GM10266 (cell line): ENCODE measurements around the gene LARP4B.
A peak's percentile ranks its signal among the peaks of the same experiment; 100 is the strongest.
"Not testable (repeated sequence)": the region's sequence is repeated elsewhere in the genome, so short reads cannot be mapped to it uniquely, and the experiment has no call there.

Experiments used
- DNase-seq: peaks from one replicate; pipeline ENCODE4 v3.0.0; 2012; ENCODE audit errors: extremely low spot score
- TF ChIP-seq, protein P1 (sequence below): IDR thresholded peaks from 2 replicates; pipeline ENCODE4 v1.5.1; 2012; ENCODE audit warnings: mild to moderate bottlenecking, low read depth; ENCODE audit not compliant: control insufficient read depth, insufficient read depth; ENCODE audit errors: missing control alignments

The LARP4B gene

DNA sequence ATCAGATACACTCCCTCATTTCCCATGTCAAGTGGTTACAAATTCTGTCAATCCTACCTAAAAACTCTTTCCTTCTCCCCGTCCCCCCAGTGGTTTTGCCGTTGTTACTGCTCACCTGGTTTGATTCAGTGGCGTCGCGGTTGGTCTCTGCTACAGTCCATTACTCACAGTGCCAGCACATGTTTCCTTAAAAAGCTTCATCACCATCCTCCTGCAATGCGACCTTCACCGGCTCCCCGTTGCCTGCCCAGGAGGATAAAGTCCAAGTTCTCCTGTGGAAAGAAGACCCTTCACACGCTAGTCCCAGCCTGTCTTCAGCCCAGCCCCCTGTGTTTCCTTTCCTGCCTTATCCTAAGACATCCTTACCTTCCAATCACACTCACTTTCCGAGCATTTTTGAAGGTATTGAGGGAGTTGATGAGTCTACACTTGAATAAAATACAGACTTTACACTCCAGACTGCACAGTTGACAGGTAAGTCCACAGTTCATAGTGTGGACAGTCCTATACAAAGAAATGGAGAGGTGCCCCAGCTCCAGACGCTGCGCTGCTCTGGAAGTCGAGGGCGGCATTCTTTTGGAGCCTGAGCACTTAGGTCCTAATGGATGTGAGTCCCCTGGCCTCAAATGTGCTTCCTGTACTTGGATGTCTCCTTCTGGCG, 3.4 kb upstream of the LARP4B start:
- DNase-seq, result no peak
- TF ChIP-seq, protein P1, sequence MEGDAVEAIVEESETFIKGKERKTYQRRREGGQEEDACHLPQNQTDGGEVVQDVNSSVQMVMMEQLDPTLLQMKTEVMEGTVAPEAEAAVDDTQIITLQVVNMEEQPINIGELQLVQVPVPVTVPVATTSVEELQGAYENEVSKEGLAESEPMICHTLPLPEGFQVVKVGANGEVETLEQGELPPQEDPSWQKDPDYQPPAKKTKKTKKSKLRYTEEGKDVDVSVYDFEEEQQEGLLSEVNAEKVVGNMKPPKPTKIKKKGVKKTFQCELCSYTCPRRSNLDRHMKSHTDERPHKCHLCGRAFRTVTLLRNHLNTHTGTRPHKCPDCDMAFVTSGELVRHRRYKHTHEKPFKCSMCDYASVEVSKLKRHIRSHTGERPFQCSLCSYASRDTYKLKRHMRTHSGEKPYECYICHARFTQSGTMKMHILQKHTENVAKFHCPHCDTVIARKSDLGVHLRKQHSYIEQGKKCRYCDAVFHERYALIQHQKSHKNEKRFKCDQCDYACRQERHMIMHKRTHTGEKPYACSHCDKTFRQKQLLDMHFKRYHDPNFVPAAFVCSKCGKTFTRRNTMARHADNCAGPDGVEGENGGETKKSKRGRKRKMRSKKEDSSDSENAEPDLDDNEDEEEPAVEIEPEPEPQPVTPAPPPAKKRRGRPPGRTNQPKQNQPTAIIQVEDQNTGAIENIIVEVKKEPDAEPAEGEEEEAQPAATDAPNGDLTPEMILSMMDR, result no peak

DNA sequence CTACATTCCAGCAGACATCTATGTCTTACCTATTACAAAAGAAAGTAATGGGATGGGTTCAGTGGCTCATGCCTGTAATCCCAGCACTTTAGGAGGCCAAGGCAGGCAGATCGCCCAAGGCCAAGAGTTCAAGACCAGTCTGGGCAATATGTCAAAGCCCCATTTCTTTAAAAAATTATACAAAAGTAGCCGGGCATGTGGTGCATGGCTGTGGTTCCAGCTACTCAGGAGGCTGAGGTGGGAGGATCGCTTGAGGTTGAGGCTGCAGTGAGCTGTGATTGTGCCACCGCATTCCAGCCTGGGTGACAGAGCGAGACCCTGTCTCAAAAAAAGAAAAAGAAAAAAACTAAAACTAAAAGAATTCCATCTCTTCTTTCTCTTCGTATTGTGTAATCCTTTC, 2.7 kb upstream of the LARP4B start:
- DNase-seq, result not testable (repeated sequence)

DNA sequence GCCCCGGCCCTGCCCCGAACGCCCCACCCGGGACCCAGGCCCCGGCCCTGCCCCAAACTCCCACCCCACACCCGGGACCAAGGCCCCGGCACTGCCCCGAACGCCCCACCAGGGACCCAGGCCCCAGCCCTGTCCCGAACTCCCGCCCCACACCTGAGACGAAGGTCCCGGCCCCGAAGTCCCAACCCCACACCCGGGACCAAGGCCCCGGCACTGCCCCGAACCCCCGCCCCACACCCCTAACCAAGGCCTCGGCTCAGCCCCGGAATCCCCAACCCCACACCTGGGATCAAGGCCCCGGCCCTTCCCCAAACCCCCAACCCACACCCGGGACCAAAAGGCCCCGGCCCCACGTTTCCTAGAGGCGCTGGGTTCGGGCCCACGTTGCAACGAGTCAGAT, 1.1 kb upstream of the LARP4B start:
- no peak for DNase-seq

DNA sequence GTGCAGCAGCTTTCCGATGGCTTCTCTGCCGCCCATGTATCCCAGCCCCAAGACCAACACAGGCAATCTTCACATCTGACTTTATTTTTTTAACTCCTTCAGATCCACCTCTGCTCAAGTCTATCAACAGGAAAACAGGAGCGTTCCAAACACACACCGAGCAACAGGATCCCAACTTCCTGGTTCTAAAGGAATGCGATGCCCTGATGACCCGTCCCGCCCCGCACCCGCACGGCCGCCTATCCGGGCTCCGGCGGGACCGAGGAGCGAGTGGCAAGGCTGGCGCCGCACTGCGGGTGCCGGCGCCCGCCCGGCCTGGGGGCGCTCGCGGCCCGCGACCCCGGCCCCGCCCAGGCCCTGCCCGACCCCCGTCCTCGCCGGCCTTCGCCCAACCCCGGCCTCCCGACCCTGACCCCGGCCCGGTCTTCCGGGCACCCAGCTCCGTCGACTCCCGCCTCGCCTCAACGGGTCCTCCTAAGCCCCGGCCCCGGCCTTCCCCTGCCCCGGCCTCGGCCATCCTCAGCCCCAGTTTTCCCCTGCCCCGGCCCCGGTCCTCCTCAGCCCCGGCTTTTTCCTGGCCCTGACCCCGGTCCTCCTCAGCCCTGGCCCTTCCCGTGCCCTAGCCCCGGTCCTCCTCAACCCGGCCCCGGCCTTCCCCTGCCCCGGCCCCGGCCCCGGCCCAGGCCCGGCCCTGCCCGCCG, 730 bp downstream of the LARP4B start:
- TF ChIP-seq, protein P1, result peak; percentile 25
- peak; percentile 43 for DNase-seq

More for the DNA sequence above, 1.1 kb upstream of the LARP4B start:
- TF ChIP-seq, protein P1, result no peak

DNA sequence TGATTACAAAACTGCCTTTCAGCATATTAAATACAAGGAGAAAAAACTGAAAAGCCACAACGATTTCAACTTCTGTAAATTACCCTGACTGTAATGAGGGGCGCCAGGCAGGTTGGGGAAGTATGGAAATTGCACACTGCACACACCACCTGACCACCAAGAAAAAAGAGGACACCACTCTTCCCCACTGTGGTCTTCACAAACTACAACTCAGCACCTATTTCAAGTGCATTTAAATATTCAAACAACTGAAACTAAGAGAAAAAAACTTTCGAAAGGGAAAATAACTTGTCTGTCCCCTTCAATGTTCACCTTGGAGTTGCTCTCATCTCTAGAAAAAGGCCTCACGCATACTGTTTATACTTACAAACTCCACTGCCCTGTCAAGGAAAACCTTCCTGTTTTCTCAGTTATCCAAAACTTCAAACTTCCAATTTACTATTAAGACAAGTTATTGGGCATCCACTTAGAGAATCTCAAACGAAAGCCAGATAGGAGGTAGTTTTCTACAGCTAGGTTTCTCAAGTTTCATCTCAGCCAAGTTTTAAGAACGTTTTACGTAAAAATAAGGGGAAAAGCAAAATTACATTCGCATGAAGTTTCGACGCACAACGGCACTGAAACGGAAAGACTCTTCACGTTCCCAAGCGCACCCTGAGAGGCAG, 1.4 kb downstream of the LARP4B start:
- peak; percentile 37 for DNase-seq
- TF ChIP-seq, protein P1, result no peak

DNA sequence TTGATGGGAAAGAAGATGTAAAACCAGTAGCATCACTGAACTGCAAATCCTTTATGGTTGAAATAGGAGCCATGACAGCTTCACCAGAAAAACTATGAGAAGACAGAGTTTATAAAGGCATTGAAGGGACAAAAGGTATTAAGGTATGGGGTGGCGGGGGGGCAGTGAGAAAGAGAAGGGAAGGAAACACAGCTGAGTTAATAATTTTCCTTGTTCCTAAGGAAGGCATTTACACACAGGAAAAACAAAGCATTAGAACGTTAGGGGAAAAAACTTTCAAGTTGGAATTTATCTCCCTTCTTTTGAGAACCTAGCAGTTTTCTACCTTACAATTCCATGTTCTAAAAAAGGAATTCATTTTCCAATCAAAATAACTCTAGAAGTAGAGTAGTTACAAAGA, 4.4 kb downstream of the LARP4B start:
- TF ChIP-seq, protein P1, result no peak
- DNase-seq, result no peak

DNA sequence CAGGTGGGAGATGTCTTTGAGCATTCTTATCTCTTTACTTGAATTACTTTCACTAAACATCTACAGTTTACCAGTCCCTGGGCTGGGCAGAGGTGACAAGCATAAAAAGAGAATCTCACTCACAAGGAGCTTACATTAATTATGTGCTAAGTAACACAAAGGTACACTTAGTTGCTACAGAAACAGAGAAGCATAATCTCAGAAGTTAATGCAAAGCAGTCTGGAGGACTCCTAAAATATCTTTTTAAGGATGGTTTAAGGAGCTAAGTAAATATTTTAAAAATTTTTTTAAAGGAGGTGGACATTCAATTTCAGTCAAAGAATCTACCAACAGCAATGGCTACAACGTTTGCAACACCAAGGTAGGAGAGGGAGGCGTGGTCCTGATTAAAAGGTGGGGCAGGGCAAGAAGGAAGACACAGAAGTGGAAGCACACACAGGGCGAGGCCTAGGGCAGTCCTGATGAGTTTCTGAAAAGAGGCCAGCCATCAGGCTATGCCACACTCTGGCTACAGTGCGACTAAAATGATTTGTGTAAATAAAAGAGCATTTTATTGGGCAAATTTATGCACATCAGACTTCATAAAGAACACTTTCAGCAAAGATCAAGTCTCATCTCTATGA, 5.3 kb downstream of the LARP4B start:
- TF ChIP-seq, protein P1, result no peak
- DNase-seq, result no peak
